ENCODE results near the gene INTS1. TPM values are rescaled to one million over a fixed set of nuclear protein-coding genes. Genes with fewer than 3 reads are reported as not detected.

The INTS1 gene
- total RNA-seq, 1 donor: 53.1 TPM

Other genes starting within 250 kb of the INTS1 start
- 21.5 and 28.9 TPM in 2 replicates for gene MICALL2, start 44.9 kb downstream of the INTS1 start, total RNA-seq (ENCODE audit: low replicate concordance)
- 5.3 and 12.7 TPM in 2 replicates for gene MAFK, start 26.3 kb upstream of the INTS1 start, total RNA-seq (ENCODE audit: low replicate concordance)
- not detected in 2 replicates for gene TMEM184A, start 51.8 kb upstream of the INTS1 start, total RNA-seq (ENCODE audit: low replicate concordance)
- gene PSMG3, start 65.6 kb upstream of the INTS1 start, total RNA-seq (ENCODE audit: low replicate concordance): 6.6 and 20.5 TPM in 2 replicates
- gene ELFN1, start 165.9 kb upstream of the INTS1 start, total RNA-seq (ENCODE audit: low replicate concordance): 1.6 and 3.8 TPM in 2 replicates